ENCODE measurements around the gene DCC.

- TF ChIP-seq GATA1 (IDR thresholded peaks at IDR 0.05; ENCODE audit: low read depth, low read length) (no peak), POLR2A (IDR thresholded peaks at IDR 0.05; ENCODE audit: low read length) (no peak)
Measured at GRCh38 chr18:52781113-52781512, 441.1 kb downstream of the DCC start.
